IMR-90 (cell line): Measurements from ENCODE around the gene AQP9. TPM values are rescaled to one million over a fixed set of nuclear protein-coding genes. Genes with fewer than 3 reads are reported as not detected.

Experiments used
- ATAC-seq: fragments of 200-7000 bp; cut with Tn5 transposase; 2 replicates; pipeline ENCODE4 v1.9.1; 2020; ENCODE audit warnings: low read depth, mild to moderate bottlenecking, moderate library complexity
- BruUV-seq: library from RNA; stranded (reverse); fragments of 400-500 nt; replicated peaks from 2 replicates; lab custom pipeline; 2021; lab: Mats Ljungman, UMichigan
- CTCF ChIA-PET: fragments of 300-600 bp; formaldehyde crosslinking; extraction: SDS; loops from one replicate; lab custom pipeline; 2021; ENCODE audit warnings: antibody characterized with exemption; lab: Yijun Ruan, JAX
- POLR2A ChIA-PET: fragments of 300-600 bp; sonication (Branson Sonifier 250); formaldehyde crosslinking; loops from one replicate; lab custom pipeline; 2022; ENCODE audit warnings: antibody characterized with exemption; ENCODE audit not compliant: unreplicated experiment; lab: Charles Lee
- DNase-seq: peaks from one replicate; pipeline ENCODE4 v3.0.0; 2013
- H2AFZ ChIP-seq: replicated peaks from 2 replicates; pipeline ENCODE3; 2013; ENCODE audit warnings: low read length, mild to moderate bottlenecking; ENCODE audit not compliant: poor library complexity
- H2AK5ac ChIP-seq: 2 replicates; pipeline ENCODE4 v1.6.1; 2013; ENCODE audit warnings: low read depth, low read length, inconsistent platforms
- H2AK9ac ChIP-seq: replicated peaks from 2 replicates; pipeline ENCODE3; 2013; ENCODE audit warnings: mild to moderate bottlenecking, low read depth, low read length, moderate library complexity; ENCODE audit not compliant: poor library complexity
- H2BK120ac ChIP-seq: 2 replicates; pipeline ENCODE4 v1.6.1; 2013; ENCODE audit warnings: low read depth, low read length, inconsistent platforms
- H2BK15ac ChIP-seq: 3 replicates; pipeline ENCODE4 v1.6.1; 2013; ENCODE audit warnings: low read depth, low read length, inconsistent platforms
- H2BK20ac ChIP-seq: 2 replicates; pipeline ENCODE4 v1.6.1; 2013; ENCODE audit warnings: low read depth, mild to moderate bottlenecking, inconsistent platforms, low read length, moderate library complexity
- H2BK5ac ChIP-seq: 2 replicates; pipeline ENCODE4 v1.6.1; 2013; ENCODE audit warnings: mild to moderate bottlenecking, low read depth, low read length, inconsistent platforms; ENCODE audit not compliant: poor library complexity, severe bottlenecking
- H3K14ac ChIP-seq: replicated peaks from 2 replicates; pipeline ENCODE4 v1.6.1; 2013; ENCODE audit warnings: low read depth, low read length, inconsistent platforms
- H3K18ac ChIP-seq: 2 replicates; pipeline ENCODE4 v1.6.1; 2013; ENCODE audit warnings: low read depth, low read length, control low read depth
- H3K23ac ChIP-seq: 2 replicates; pipeline ENCODE4 v1.6.1; 2013; ENCODE audit warnings: low read depth, low read length, inconsistent platforms
- H3K27ac ChIP-seq: 2 replicates; pipeline ENCODE4 v1.5.1; 2013; ENCODE audit warnings: mild to moderate bottlenecking, control low read depth, low read length; ENCODE audit not compliant: insufficient read depth
- H3K27me3 ChIP-seq: 2 replicates; pipeline ENCODE4 v1.6.1; 2013; ENCODE audit warnings: low read length; ENCODE audit not compliant: control insufficient read depth, insufficient read depth
- H3K36me3 ChIP-seq: 2 replicates; pipeline ENCODE4 v1.6.1; 2013; ENCODE audit warnings: low read length, mixed read lengths; ENCODE audit not compliant: control insufficient read depth, insufficient read depth
- H3K4ac ChIP-seq: 2 replicates; pipeline ENCODE4 v1.6.1; 2013; ENCODE audit warnings: low read depth, low read length, inconsistent platforms
- H3K4me1 ChIP-seq: 2 replicates; pipeline ENCODE4 v1.6.1; 2013; ENCODE audit warnings: low read length, mixed read lengths; ENCODE audit not compliant: control insufficient read depth, insufficient read depth
- H3K4me2 ChIP-seq: 2 replicates; pipeline ENCODE4 v1.6.1; 2013; ENCODE audit warnings: low read depth, mild to moderate bottlenecking, control low read depth, low read length, moderate library complexity
- H3K4me3 ChIP-seq: 2 replicates; pipeline ENCODE4 v1.5.1; 2013; ENCODE audit warnings: low read depth, mild to moderate bottlenecking, control low read depth, low read length, moderate library complexity; ENCODE audit not compliant: insufficient read depth
- H3K56ac ChIP-seq: 2 replicates; pipeline ENCODE4 v1.6.1; 2013; ENCODE audit warnings: low read length, inconsistent platforms; ENCODE audit not compliant: insufficient read depth; ENCODE audit errors: extremely low read depth
- H3K79me1 ChIP-seq, 2 experiments: 2 replicates each; pipeline ENCODE4 v1.6.1; 2013; ENCODE audit warnings: low read length in 2 of 2, inconsistent platforms in 1 of 2, low read depth in 1 of 2
- H3K9ac ChIP-seq: 2 replicates; pipeline ENCODE4 v1.6.1; 2013; ENCODE audit warnings: low read depth, low read length, control low read depth
- H3K9me1 ChIP-seq: 2 replicates; pipeline ENCODE4 v1.6.1; 2013; ENCODE audit warnings: low read length, inconsistent platforms; ENCODE audit not compliant: insufficient read depth
- H3K9me3 ChIP-seq: 2 replicates; pipeline ENCODE4 v1.6.1; 2013; ENCODE audit warnings: low read length; ENCODE audit not compliant: control insufficient read depth, insufficient read depth
- H4K20me1 ChIP-seq: 2 replicates; pipeline ENCODE4 v1.6.1; 2013; ENCODE audit warnings: low read length, inconsistent platforms; ENCODE audit not compliant: insufficient read depth
- H4K5ac ChIP-seq: 2 replicates; pipeline ENCODE4 v1.6.1; 2013; ENCODE audit warnings: mild to moderate bottlenecking, low read depth, low read length, control low read depth
- H4K8ac ChIP-seq, 2 experiments: 2 replicates each; pipeline ENCODE4 v1.6.1; 2013; ENCODE audit warnings: low read depth in 2 of 2, low read length in 2 of 2, control low read depth in 1 of 2, inconsistent platforms in 1 of 2
- H4K91ac ChIP-seq: 2 replicates; pipeline ENCODE4 v1.6.1; 2013; ENCODE audit warnings: low read depth, low read length, inconsistent platforms; ENCODE audit not compliant: insufficient read depth
- FOS ChIP-seq: fragments of 150-350 bp; IDR thresholded peaks from 2 replicates; pipeline ENCODE4 v1.6.1; 2016; ENCODE audit warnings: low read depth, low read length
- MAFK ChIP-seq: IDR thresholded peaks from 2 replicates; pipeline ENCODE4 v1.6.1; 2012; ENCODE audit warnings: low read depth, low read length, improper control_type of control experiment
- MAZ ChIP-seq: IDR thresholded peaks from 2 replicates; pipeline ENCODE4 v1.6.1; 2012; ENCODE audit warnings: low read depth, mild to moderate bottlenecking, low read length, improper control_type of control experiment, moderate library complexity, borderline replicate concordance
- MXI1 ChIP-seq: IDR thresholded peaks from 2 replicates; pipeline ENCODE4 v1.6.1; 2012; ENCODE audit warnings: low read depth, mild to moderate bottlenecking, low read length, moderate library complexity, borderline replicate concordance
- POLR2A ChIP-seq: IDR thresholded peaks from 2 replicates; pipeline ENCODE4 v1.6.1; 2012; ENCODE audit warnings: mild to moderate bottlenecking, low read depth, low read length
- RAD21 ChIP-seq: IDR thresholded peaks from 2 replicates; pipeline ENCODE4 v1.6.1; 2012; ENCODE audit warnings: low read length, improper control_type of control experiment
- RFX5 ChIP-seq: IDR thresholded peaks from 2 replicates; pipeline ENCODE4 v1.8.0; 2012; ENCODE audit warnings: low read depth, mild to moderate bottlenecking, low read length, moderate library complexity
- SMC3 ChIP-seq: fragments of 150-350 bp; IDR thresholded peaks from 2 replicates; pipeline ENCODE4 v1.6.1; 2016; ENCODE audit warnings: low read depth, mild to moderate bottlenecking, antibody characterized with exemption, low read length, moderate library complexity
- WGBS, 2 experiments: methylation state at CpG; one replicate each; pipeline versions ENCODE4 v1.1.5 to v1.1.7; 2013; ENCODE audit warnings: missing lambda C conversion rate in 2 of 2; ENCODE audit not compliant: insufficient read length in 1 of 2; ENCODE audit errors: extremely low coverage in 2 of 2; 5-methylcytosine and 5-hydroxymethylcytosine counted together
- dilution Hi-C: fragments of 300-500 bp; cut with HindIII; formaldehyde crosslinking; loops from one replicate; pipeline ENCODE4 v1.14.3; 2018; ENCODE audit warnings: low sequenced_read_pairs; ENCODE audit not compliant: unreplicated experiment
- in situ Hi-C: fragments of 300-500 bp; cut with MboI; formaldehyde crosslinking; loops from 3 replicates; pipeline ENCODE4 v1.14.3; 2019; ENCODE audit warnings: low sequenced_read_pairs, inconsistent platforms, mixed read lengths
- intact Hi-C: fragments of 100-400 bp; cut with micrococcal nuclease; formaldehyde crosslinking; loops from 2 replicates; pipeline ENCODE4 v1.10.0; 2022
- polyA plus RNA-seq, 3 experiments: library from polyadenylated mRNA; depleted of rRNA; stranded (reverse); fragments of >200 nt; gene quantifications; 2 replicates each; pipeline ENCODE4 v1.2.3, GENCODE V29; 2012; ENCODE audit warnings: low replicate concordance in 1 of 3
- total RNA-seq: library from RNA; depleted of rRNA; stranded (reverse); fragments of >200 nt; gene quantifications from 2 replicates; pipeline ENCODE4 v1.2.3, GENCODE V29; 2012
- TF ChIP-seq, protein P1 (sequence below): conservative IDR thresholded peaks from 2 replicates; pipeline ENCODE4 v1.5.1; 2012; ENCODE audit warnings: mild to moderate bottlenecking, low read depth, low read length, improper control_type of control experiment
- TF ChIP-seq, protein P2 (sequence below): fragments of 150-350 bp; IDR thresholded peaks from 2 replicates; pipeline ENCODE4 v1.6.1; 2016; ENCODE audit warnings: low read depth, mild to moderate bottlenecking, low read length, moderate library complexity, borderline replicate concordance

Gene AQP9
- total and polyA plus RNA-seq, 2 of the 4 experiments (the other 2 are of a cell fraction), result not detected

DNA sequence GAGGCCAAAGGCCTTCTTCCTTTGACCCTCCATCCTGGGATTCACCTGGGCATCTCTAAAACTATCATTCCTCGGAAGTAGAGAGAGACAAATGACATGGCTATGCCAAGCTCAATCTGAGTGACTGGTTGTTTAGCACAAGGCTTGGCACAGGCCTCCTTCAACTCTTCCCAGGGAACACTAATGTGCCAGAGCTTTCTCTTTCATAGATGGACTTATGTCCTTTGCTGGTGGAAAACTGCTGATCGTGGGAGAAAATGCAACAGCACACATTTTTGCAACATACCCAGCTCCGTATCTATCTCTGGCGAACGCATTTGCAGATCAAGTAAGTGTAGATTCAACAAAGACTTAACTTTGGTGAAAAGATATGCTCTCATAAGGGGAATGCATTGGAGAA is 36.5 kb downstream of the AQP9 start:
- ChIA-PET CTCF (no interaction called here), POLR2A (no interaction called here)
- H3K27me3 ChIP-seq, result peaks cover 3% of the 10 kb centered on the region
- H3K4me1 ChIP-seq, result no peaks in the 10 kb centered on the region
- H4K5ac ChIP-seq, result no peak overlapping the region
- H4K91ac ChIP-seq, result no peak overlapping the region
- H4K8ac ChIP-seq, result no peak overlapping the region
- ATAC-seq (no peak), DNase-seq (no peak)
- H3K23ac ChIP-seq, result no peak overlapping the region
- no peak overlapping the region for H3K4me2 ChIP-seq
- no peak overlapping the region for H2BK120ac ChIP-seq
- H3K56ac ChIP-seq, result no peak overlapping the region
- no peak overlapping the region for H3K14ac ChIP-seq
- no peaks in the 10 kb centered on the region for H3K9me3 ChIP-seq
- H4K20me1 ChIP-seq, result no peaks in the 10 kb centered on the region
- H3K4ac ChIP-seq, result no peak overlapping the region
- in situ Hi-C loops (loop anchor here (10.0 kb wide), 1 partner anchor 310 kb away; no protein-coding TSS in a partner anchor), dilution Hi-C loops (no loop called here), intact Hi-C loops (no loop called here)
- H3K18ac ChIP-seq, result no peak overlapping the region
- no peak overlapping the region for H2BK5ac ChIP-seq
- BruUV-seq, result no TSS peak
- no peak overlapping the region for H2BK20ac ChIP-seq
- H3K79me1 ChIP-seq, result no peaks in the 10 kb centered on the region
- H2BK15ac ChIP-seq, result no peak overlapping the region
- H3K9ac ChIP-seq, result no peak overlapping the region
- H2AK5ac ChIP-seq, result no peak overlapping the region
- no peak overlapping the region for H3K27ac ChIP-seq
- no peaks in the 10 kb centered on the region for H3K36me3 ChIP-seq
- no peak overlapping the region for H2AK9ac ChIP-seq
- no peaks in the 10 kb centered on the region for H3K9me1 ChIP-seq
- TF ChIP-seq, protein P1, sequence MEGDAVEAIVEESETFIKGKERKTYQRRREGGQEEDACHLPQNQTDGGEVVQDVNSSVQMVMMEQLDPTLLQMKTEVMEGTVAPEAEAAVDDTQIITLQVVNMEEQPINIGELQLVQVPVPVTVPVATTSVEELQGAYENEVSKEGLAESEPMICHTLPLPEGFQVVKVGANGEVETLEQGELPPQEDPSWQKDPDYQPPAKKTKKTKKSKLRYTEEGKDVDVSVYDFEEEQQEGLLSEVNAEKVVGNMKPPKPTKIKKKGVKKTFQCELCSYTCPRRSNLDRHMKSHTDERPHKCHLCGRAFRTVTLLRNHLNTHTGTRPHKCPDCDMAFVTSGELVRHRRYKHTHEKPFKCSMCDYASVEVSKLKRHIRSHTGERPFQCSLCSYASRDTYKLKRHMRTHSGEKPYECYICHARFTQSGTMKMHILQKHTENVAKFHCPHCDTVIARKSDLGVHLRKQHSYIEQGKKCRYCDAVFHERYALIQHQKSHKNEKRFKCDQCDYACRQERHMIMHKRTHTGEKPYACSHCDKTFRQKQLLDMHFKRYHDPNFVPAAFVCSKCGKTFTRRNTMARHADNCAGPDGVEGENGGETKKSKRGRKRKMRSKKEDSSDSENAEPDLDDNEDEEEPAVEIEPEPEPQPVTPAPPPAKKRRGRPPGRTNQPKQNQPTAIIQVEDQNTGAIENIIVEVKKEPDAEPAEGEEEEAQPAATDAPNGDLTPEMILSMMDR, result no peak
- no peak for TF ChIP-seq MAZ
- TF ChIP-seq RAD21, result no peak
- TF ChIP-seq, protein P2, sequence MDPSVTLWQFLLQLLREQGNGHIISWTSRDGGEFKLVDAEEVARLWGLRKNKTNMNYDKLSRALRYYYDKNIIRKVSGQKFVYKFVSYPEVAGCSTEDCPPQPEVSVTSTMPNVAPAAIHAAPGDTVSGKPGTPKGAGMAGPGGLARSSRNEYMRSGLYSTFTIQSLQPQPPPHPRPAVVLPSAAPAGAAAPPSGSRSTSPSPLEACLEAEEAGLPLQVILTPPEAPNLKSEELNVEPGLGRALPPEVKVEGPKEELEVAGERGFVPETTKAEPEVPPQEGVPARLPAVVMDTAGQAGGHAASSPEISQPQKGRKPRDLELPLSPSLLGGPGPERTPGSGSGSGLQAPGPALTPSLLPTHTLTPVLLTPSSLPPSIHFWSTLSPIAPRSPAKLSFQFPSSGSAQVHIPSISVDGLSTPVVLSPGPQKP, result no peak
- no peak for TF ChIP-seq MXI1
- no peak for TF ChIP-seq MAFK
- TF ChIP-seq RFX5, result no peak
- no peak for TF ChIP-seq FOS
- no peak for TF ChIP-seq SMC3
- TF ChIP-seq POLR2A, result no peak
- no CpG with 5 or more reads among the region's 5 CpGs for WGBS, 2 experiments
- H2AFZ ChIP-seq, result no peak overlapping the region
- H3K4me3 ChIP-seq, result no peak overlapping the region
